GM12891 (cell line): ENCODE measurements around the gene LNP1.

ENCODE experiments used
- POLR2A ChIP-seq: IDR thresholded peaks from 2 replicates; pipeline ENCODE4 v1.6.1; 2011; ENCODE audit warnings: low read depth, low read length, control low read depth
- POLR2AphosphoS5 ChIP-seq: IDR thresholded peaks from 2 replicates; pipeline ENCODE4 v1.6.1; 2011; ENCODE audit warnings: low read depth, low read length, control low read depth
- SPI1 ChIP-seq: IDR thresholded peaks from 2 replicates; pipeline ENCODE4 v1.6.1; 2011; ENCODE audit warnings: low read depth, low read length, control low read depth

GRCh38 chr3:100354850-100355249, 46.5 kb upstream of the LNP1 start:
- TF ChIP-seq POLR2AphosphoS5 (no peak), POLR2A (no peak), SPI1 (no peak)
